ENCODE measurements around the gene SLC22A25.

- TF ChIP-seq POLR2A (IDR thresholded peaks at IDR 0.05; ENCODE audit: low read length) = no peak
- TF ChIP-seq GATA1 (IDR thresholded peaks at IDR 0.05; ENCODE audit: low read depth, low read length) = no peak
Measured at GRCh38 chr11:63273685-63274084, 30.3 kb upstream of the SLC22A25 start.
